Endodermal cell (in vitro differentiated cells): ENCODE results near the gene LTA. TPM values are rescaled to one million over a fixed set of nuclear protein-coding genes. Genes with fewer than 3 reads are reported as not detected.

Source experiments
- DNase-seq: peaks from one replicate; pipeline ENCODE4 v3.0.0-alpha.2; 2017
- H3K27ac ChIP-seq: 2 replicates; pipeline ENCODE4 v1.5.1; 2013; ENCODE audit warnings: mild to moderate bottlenecking, low read depth, low read length, moderate library complexity
- H3K27me3 ChIP-seq: 2 replicates; pipeline ENCODE4 v1.6.1; 2013; ENCODE audit warnings: mild to moderate bottlenecking, low read length, moderate library complexity; ENCODE audit not compliant: insufficient read depth, control insufficient read depth, poor library complexity, severe bottlenecking
- H3K36me3 ChIP-seq: 2 replicates; pipeline ENCODE4 v1.7.0; 2013; ENCODE audit warnings: mild to moderate bottlenecking, low read length, moderate library complexity; ENCODE audit not compliant: control insufficient read depth, insufficient read depth
- H3K4me1 ChIP-seq: one replicate; pipeline ENCODE4 v1.7.0; 2013; ENCODE audit warnings: low read length; ENCODE audit not compliant: control insufficient read depth, insufficient read depth
- H3K4me3 ChIP-seq: 2 replicates; pipeline ENCODE4 v1.5.1; 2013; ENCODE audit warnings: mild to moderate bottlenecking, low read length, moderate library complexity
- H3K9ac ChIP-seq: 2 replicates; pipeline ENCODE4 v1.6.1; 2013; ENCODE audit warnings: mild to moderate bottlenecking, low read length, moderate library complexity; ENCODE audit not compliant: poor library complexity, severe bottlenecking; ENCODE audit errors: extremely low read depth
- H3K9me3 ChIP-seq: 2 replicates; pipeline ENCODE4 v1.6.1; 2013; ENCODE audit warnings: mild to moderate bottlenecking, low read length, moderate library complexity; ENCODE audit not compliant: control insufficient read depth
- H3K27ac Mint-ChIP-seq: 2 replicates; pipeline ENCODE4 v1.8.0; 2020; ENCODE audit warnings: mixed read lengths
- H3K27me3 Mint-ChIP-seq: 2 replicates; pipeline ENCODE4 v1.8.0; 2021; ENCODE audit warnings: mild to moderate bottlenecking, mixed read lengths; ENCODE audit not compliant: insufficient read depth
- H3K36me3 Mint-ChIP-seq: 2 replicates; pipeline ENCODE4 v1.8.0; 2020; ENCODE audit warnings: low read depth, mixed read lengths
- H3K4me1 Mint-ChIP-seq: 2 replicates; pipeline ENCODE4 v1.8.0; 2020; ENCODE audit warnings: mixed read lengths
- H3K4me3 Mint-ChIP-seq: 2 replicates; pipeline ENCODE4 v1.8.0; 2020; ENCODE audit warnings: mild to moderate bottlenecking, moderate library complexity, mixed read lengths
- H3K9me3 Mint-ChIP-seq: 2 replicates; pipeline ENCODE4 v1.8.0; 2020; ENCODE audit warnings: mild to moderate bottlenecking, mixed read lengths
- CTCF ChIP-seq: fragments of 200-600 bp; sonication (generic); conservative IDR thresholded peaks from 2 replicates; pipeline ENCODE4 v1.5.0; 2021; ENCODE audit warnings: antibody characterized with exemption, mild to moderate bottlenecking
- WGBS, 2 experiments: methylation state at CpG; one replicate each; pipeline versions ENCODE4 v1.1.5 to v1.1.7; 2013; ENCODE audit warnings: missing lambda C conversion rate in 2 of 2, mixed read lengths in 1 of 2; ENCODE audit not compliant: insufficient coverage in 1 of 2, insufficient read length in 1 of 2; 5-methylcytosine and 5-hydroxymethylcytosine counted together
- long read RNA-seq, 4 experiments: library from polyadenylated mRNA in 2 of 4; library from RNA in 1 of 4; library from capped mRNA in 1 of 4; stranded (forward) in 3 of 4; unstranded in 1 of 4; transcript quantifications; one replicate each; pipeline ENCODE4 v2.0.0, GENCODE V29; 2020 to 2021; ENCODE audit warnings: inconsistent platforms in 1 of 4
- polyA plus RNA-seq, 2 experiments: library from polyadenylated mRNA; stranded (reverse); fragments of 50-300 nt; gene quantifications; one replicate each; pipeline ENCODE4 v1.2.3, GENCODE V29; 2013
- total RNA-seq, 2 donors: library from RNA; stranded (reverse); fragmentation: NEBNext Ultra II Directional in 1 of 2; extraction: Animal tissue kit (Norgen Biotek cat#: 25700) in 1 of 2; gene quantifications; 2 replicates in 1 of 2; 3 replicates in 1 of 2; pipeline ENCODE4 v1.2.1, GENCODE V29; 2021

LTA gene
- total RNA-seq, result not detected
- polyA plus RNA-seq (2013, experiment 1 of 2), result 0.21 TPM
- not detected for polyA plus RNA-seq (2013, experiment 2 of 2)
- long read RNA-seq, experiment 1, result 0 reads
- long read RNA-seq, experiment 2, result 0 reads
- long read RNA-seq, experiment 3, result 0 reads
- long read RNA-seq, experiment 4, result 0 reads

- no peak for DNase-seq
- Mint-ChIP-seq H3K4me1 (peaks cover 7% of the 10 kb centered on the region), H3K36me3 (no peaks in the 10 kb centered on the region), H3K4me3 (no peak within 1 kb of the TSS), H3K9me3 (no peaks in the 10 kb centered on the region), H3K27me3 (peaks cover 26% of the 10 kb centered on the region), H3K27ac (no peak within 1 kb of the TSS)
- no peak within 1 kb of the TSS for H3K27ac ChIP-seq
- no peak within 1 kb of the TSS for H3K9ac ChIP-seq
- 93 to 97% methylated on average over 20 to 27 of the region's 27 CpGs for WGBS, 2 experiments
- H3K4me1 ChIP-seq, result peaks cover 6% of the 10 kb centered on the region
- H3K9me3 ChIP-seq, result no peaks in the 10 kb centered on the region
- TF ChIP-seq CTCF, result no peak
- no peaks in the 10 kb centered on the region for H3K36me3 ChIP-seq
- no peak within 1 kb of the TSS for H3K4me3 ChIP-seq
- H3K27me3 ChIP-seq, result no peaks in the 10 kb centered on the region
Observed at GRCh38 chr6:31572041-31572911, at the start of gene LTA. LTA (plus strand) TSS chr6:31572289; CDS start chr6:31572743, 454 bp downstream.

- Histone ChIP-seq H3K4me1 (no peaks in the 10 kb centered on the region), H3K9me3 (no peaks in the 10 kb centered on the region), H3K27me3 (no peaks in the 10 kb centered on the region), H3K27ac (no peak overlapping the region), H3K4me3 (no peak overlapping the region), H3K9ac (no peak overlapping the region), H3K36me3 (peaks cover 11% of the 10 kb centered on the region)
- H3K36me3 Mint-ChIP-seq, result peaks cover 11% of the 10 kb centered on the region
- no peak for DNase-seq
- TF ChIP-seq CTCF, result no peak
- no peaks in the 10 kb centered on the region for H3K9me3 Mint-ChIP-seq
- peaks cover 12% of the 10 kb centered on the region for H3K27me3 Mint-ChIP-seq
- no peak overlapping the region for H3K27ac Mint-ChIP-seq
- peaks cover 13% of the 10 kb centered on the region for H3K4me1 Mint-ChIP-seq
- H3K4me3 Mint-ChIP-seq, result no peak overlapping the region
- 89 to 100% methylated on average over 3 to 7 of the region's 8 CpGs for WGBS, 2 experiments
Observed at GRCh38 chr6:31525553-31525931, 46.5 kb upstream of the LTA start.

GRCh38 chr6:31525932-31526591 is 46.0 kb upstream of the LTA start:
- Mint-ChIP-seq H3K36me3 (peaks cover 16% of the 10 kb centered on the region), H3K27ac (no peak overlapping the region), H3K9me3 (no peaks in the 10 kb centered on the region), H3K4me1 (peaks cover 17% of the 10 kb centered on the region), H3K4me3 (no peak overlapping the region), H3K27me3 (peaks cover 8% of the 10 kb centered on the region)
- Histone ChIP-seq H3K9ac (no peak overlapping the region), H3K4me3 (no peak overlapping the region), H3K9me3 (no peaks in the 10 kb centered on the region), H3K27me3 (no peaks in the 10 kb centered on the region), H3K36me3 (peaks cover 16% of the 10 kb centered on the region), H3K4me1 (no peaks in the 10 kb centered on the region), H3K27ac (no peak overlapping the region)
- WGBS, 2 experiments, result 94 to 100% methylated on average over 2 to 4 of the region's 4 CpGs
- TF ChIP-seq CTCF, result no peak
- no peak for DNase-seq
